ENCODE data around the gene TTC7B. TPM values are rescaled to one million over a fixed set of nuclear protein-coding genes. Genes with fewer than 3 reads are reported as not detected.

Gene TTC7B
- total and polyA plus RNA-seq, 9 of the 15 experiments (the other 6 are each of a cell fraction or from before 2014, with no cell fraction given) = 2.2 to 77.2 (median 36.7) TPM

- CTCF ChIA-PET (ENCODE audit: low intra/inter-chr PET ratio) = no interaction called here
- Histone ChIP-seq H3K9ac (ENCODE audit: insufficient read depth in 1 of 2, low read depth in 2 of 2, low read length in 2 of 2) (no peak overlapping the region), H3K4me3 (no peak overlapping the region), H3K4me2 (ENCODE audit: insufficient read depth, low read length) (no peak overlapping the region), H2AFZ (ENCODE audit: low read depth, low read length) (no peak overlapping the region), H3K27ac (ENCODE audit: extremely low read depth, low read depth, low read length) (no peak overlapping the region), H3K9me3 (replicated peaks; ENCODE audit: control insufficient read depth, insufficient read depth, low read depth, low read length) (no peaks in the 10 kb centered on the region), H3K9me1 (ENCODE audit: control insufficient read depth, insufficient read depth, low read length) (no peaks in the 10 kb centered on the region), H4K20me1 (replicated peaks; ENCODE audit: control insufficient read depth, insufficient read depth, low read length) (no peaks in the 10 kb centered on the region), H3K27me3 (ENCODE audit: control insufficient read depth in 2 of 2, insufficient read depth in 2 of 2, low read length in 2 of 2) (no peaks in the 10 kb centered on the region), H3K4me1 (replicated peaks in 1 of 2; ENCODE audit: control insufficient read depth in 2 of 2, insufficient read depth in 2 of 2, low read length in 2 of 2) (no peaks in the 10 kb centered on the region), H3K36me3 (ENCODE audit: control insufficient read depth, insufficient read depth, low read length) (peaks cover 21% of the 10 kb centered on the region; the same call in 2 of the 3 replicates), H3K79me2 (ENCODE audit: control insufficient read depth, insufficient read depth, low read length) (no peaks in the 10 kb centered on the region)
- POLR2A ChIA-PET = no interaction called here
- in situ Hi-C loops (cut with MboI) (no loop called here), intact Hi-C loops (cut with micrococcal nuclease) (no loop called here)
- ATAC-seq (no peak), DNase-seq (ENCODE audit: extremely low read depth in 1 of 4, low spot score in 3 of 4) (no peak), FAIRE-seq (no peak)
- WGBS (ENCODE audit: insufficient coverage, low coverage, missing lambda C conversion rate) = 88% methylated on average over 3 of the region's 3 CpGs
- BruUV-seq (replicated peaks) = no TSS peak
- TF ChIP-seq HNRNPK (IDR thresholded peaks at IDR 0.05; ENCODE audit: low read depth, low read length, poor library complexity, severe bottlenecking) (no peak), THRB (CRISPR knock-in tag; conservative IDR thresholded peaks at IDR 0.05) (no peak), MLLT1 (IDR thresholded peaks at IDR 0.05) (no peak), HMG20A (CRISPR knock-in tag; conservative IDR thresholded peaks at IDR 0.05) (no peak), TOE1 (IDR thresholded peaks at IDR 0.05; ENCODE audit: borderline replicate concordance) (no peak), TOE1 (CRISPR knock-in tag; IDR thresholded peaks at IDR 0.05; ENCODE audit: borderline replicate concordance, low read depth) (no peak), PRMT5 (CRISPR knock-in tag; IDR thresholded peaks at IDR 0.05) (no peak), MEF2D (tag; conservative IDR thresholded peaks at IDR 0.05; ENCODE audit: low read depth) (no peak), ZNF212 (CRISPR knock-in tag; IDR thresholded peaks at IDR 0.05) (no peak), NRF1 (conservative IDR thresholded peaks at IDR 0.05 in 1 of 2, IDR thresholded peaks at IDR 0.05 in 1 of 2) (no peak), DIDO1 (tag; IDR thresholded peaks at IDR 0.05; ENCODE audit: low read depth) (no peak), POLR2G (IDR thresholded peaks at IDR 0.05; ENCODE audit: low read depth, low read length) (no peak), PCBP1 (IDR thresholded peaks at IDR 0.05; ENCODE audit: low read depth, low read length, poor library complexity, severe bottlenecking) (no peak), NFIX (CRISPR knock-in tag; IDR thresholded peaks at IDR 0.05; ENCODE audit: low read depth) (no peak)
These were observed 149.7 kb downstream of the TTC7B start for GRCh38 chr14:90666571-90666970.

All from K562 (cell line).